ENCODE data around the gene HPCAL1. TPM values are rescaled to one million over a fixed set of nuclear protein-coding genes. Genes with fewer than 3 reads are reported as not detected.

The HPCAL1 gene
- total RNA-seq, 1 donor from 2014 or later, result 72.2 TPM

- peak; percentile 29 for DNase-seq
These were observed 90.4 kb downstream of the HPCAL1 start for GRCh38 chr2:10392951-10393639.

GRCh38 chr2:10393640-10393982, 90.9 kb downstream of the HPCAL1 start:
- no peak for DNase-seq

GRCh38 chr2:10395893-10396292, 93.2 kb downstream of the HPCAL1 start:
- DNase-seq, result no peak

GRCh38 chr2:10396464-10396863, 93.8 kb downstream of the HPCAL1 start:
- no peak for DNase-seq

GRCh38 chr2:10397297-10397875, 94.7 kb downstream of the HPCAL1 start:
- peak; percentile 48 for DNase-seq

GRCh38 chr2:10397878-10398277, 95.2 kb downstream of the HPCAL1 start:
- no peak for DNase-seq

GRCh38 chr2:10398496-10398895, 95.8 kb downstream of the HPCAL1 start:
- no peak for DNase-seq

GRCh38 chr2:10399358-10399757, 96.7 kb downstream of the HPCAL1 start:
- no peak for DNase-seq

- DNase-seq, result no peak
These were observed 97.3 kb downstream of the HPCAL1 start for GRCh38 chr2:10400002-10400401.

- DNase-seq, result peak; percentile 34
These were observed 97.9 kb downstream of the HPCAL1 start for GRCh38 chr2:10400568-10400977.

- peak; percentile 62 for DNase-seq
These were observed 98.6 kb downstream of the HPCAL1 start for GRCh38 chr2:10400978-10401951.

GRCh38 chr2:10402062-10402585, 99.4 kb downstream of the HPCAL1 start:
- peak; percentile 55 for DNase-seq

GRCh38 chr2:10402653-10403215, 100.0 kb downstream of the HPCAL1 start:
- DNase-seq, result no peak

- DNase-seq, result peak; percentile 51
These were observed 101.8 kb downstream of the HPCAL1 start for GRCh38 chr2:10404324-10405143.

GRCh38 chr2:10405448-10405847, 102.7 kb downstream of the HPCAL1 start:
- DNase-seq, result peak; percentile 90

GRCh38 chr2:10406016-10406415, 103.3 kb downstream of the HPCAL1 start:
- no peak for DNase-seq

GRCh38 chr2:10406491-10407188, 103.9 kb downstream of the HPCAL1 start:
- peak; percentile 44 for DNase-seq

- DNase-seq, result no peak
These were observed 104.7 kb downstream of the HPCAL1 start for GRCh38 chr2:10407432-10407831.

- DNase-seq, result peak; percentile 62
These were observed 105.3 kb downstream of the HPCAL1 start for GRCh38 chr2:10407841-10408648.

Measured in dermis blood vessel endothelial cell (primary cell).